GM12891 (cell line): ENCODE measurements around the gene MIS18A.
"Not testable (repeated sequence)": the region's sequence is repeated elsewhere in the genome, so short reads cannot be mapped to it uniquely, and the experiment has no call there.

ENCODE experiments used
- DNase-seq: peaks from one replicate; pipeline ENCODE4 v3.0.0; 2011; ENCODE audit warnings: low spot score; ENCODE audit not compliant: insufficient read length
- FAIRE-seq: peaks from 2 replicates; lab custom pipeline; 2011; peaks lifted over from hg19 to GRCh38; lab: Jason Lieb, UNC
- PAX5 ChIP-seq: IDR thresholded peaks from 2 replicates; pipeline ENCODE4 v1.6.1; 2011; ENCODE audit warnings: low read length, moderate library complexity, mild to moderate bottlenecking; ENCODE audit not compliant: insufficient read depth, severe bottlenecking
- POLR2A ChIP-seq: IDR thresholded peaks from 2 replicates; pipeline ENCODE4 v1.6.1; 2011; ENCODE audit warnings: low read depth, low read length, control low read depth
- POLR2AphosphoS5 ChIP-seq: IDR thresholded peaks from 2 replicates; pipeline ENCODE4 v1.6.1; 2011; ENCODE audit warnings: low read depth, low read length, control low read depth
- POU2F2 ChIP-seq: IDR thresholded peaks from 2 replicates; pipeline ENCODE4 v1.6.1; 2011; ENCODE audit warnings: low read depth, mild to moderate bottlenecking, control low read depth, low read length, moderate library complexity
- SPI1 ChIP-seq: IDR thresholded peaks from 2 replicates; pipeline ENCODE4 v1.6.1; 2011; ENCODE audit warnings: low read depth, low read length, control low read depth
- TAF1 ChIP-seq: IDR thresholded peaks from 2 replicates; pipeline ENCODE4 v1.6.1; 2011; ENCODE audit warnings: low read depth, low read length, control low read depth

Gene MIS18A

DNA sequence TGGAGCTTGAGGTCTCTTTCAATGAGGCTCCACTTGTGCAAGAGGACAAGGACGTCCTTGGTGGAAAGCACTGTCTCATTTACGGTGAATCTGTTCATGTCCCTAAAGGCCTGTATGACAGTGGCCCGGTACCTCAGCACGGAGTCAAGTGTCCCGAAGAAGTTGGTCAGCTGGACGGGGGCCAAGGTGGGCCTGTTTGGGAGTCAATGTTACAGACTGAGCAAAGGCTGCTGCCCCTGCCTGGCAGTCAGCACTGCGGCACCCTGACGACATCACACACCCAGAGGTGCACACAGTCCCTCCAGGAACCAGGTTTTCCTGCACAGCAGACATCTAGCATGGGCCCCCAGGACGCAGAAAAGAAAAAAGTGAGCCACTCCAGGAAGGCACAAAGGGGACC is 38.9 kb upstream of the MIS18A start:
- no peak for DNase-seq
- no peak for FAIRE-seq
- TF ChIP-seq SPI1 (no peak), POLR2AphosphoS5 (no peak), POU2F2 (no peak), PAX5 (no peak), TAF1 (no peak), POLR2A (no peak)

DNA sequence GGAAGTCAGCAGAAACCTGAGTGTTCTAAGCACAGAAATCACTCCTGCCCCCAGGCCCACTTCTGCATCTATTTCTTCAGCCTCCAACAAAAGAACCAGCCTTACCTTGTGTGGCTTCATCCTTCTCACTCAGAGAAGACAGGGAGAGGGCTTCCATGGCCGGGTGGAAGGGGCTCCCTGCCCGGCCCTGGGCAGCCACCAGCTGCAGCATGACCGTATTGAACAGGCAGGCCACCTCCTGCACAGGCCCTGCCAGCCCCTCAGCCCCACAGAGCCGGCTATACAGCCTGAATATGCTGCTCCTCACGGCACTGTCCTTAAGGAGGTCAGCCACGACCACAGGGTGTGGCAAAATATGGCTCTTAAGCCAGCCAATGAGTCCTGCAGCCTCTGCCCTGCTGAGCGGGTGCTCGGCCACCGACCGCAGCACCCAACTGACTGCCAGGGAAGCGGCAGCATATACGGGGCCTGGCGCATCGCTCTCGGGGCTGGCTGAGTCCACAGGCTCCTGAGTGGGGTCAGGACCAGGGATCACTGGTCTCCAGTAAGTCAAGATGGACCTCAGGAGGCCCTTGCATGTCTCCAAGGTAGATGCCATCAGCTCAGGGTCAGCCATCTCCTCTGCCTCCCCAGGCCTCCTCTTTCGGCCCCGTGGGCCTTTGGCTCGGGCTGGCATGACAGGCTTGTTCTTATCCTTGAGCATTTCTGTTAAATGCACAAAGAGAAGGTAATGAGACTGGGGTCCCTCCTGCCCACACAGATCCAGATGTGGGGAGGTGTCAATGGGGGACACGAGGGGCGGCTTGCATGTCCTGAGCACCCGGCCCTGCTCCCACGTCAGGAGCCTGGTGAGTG is 37.7 kb upstream of the MIS18A start:
- TF ChIP-seq POLR2A (no peak), POU2F2 (no peak)
- DNase-seq (no peak), FAIRE-seq (no peak)

DNA sequence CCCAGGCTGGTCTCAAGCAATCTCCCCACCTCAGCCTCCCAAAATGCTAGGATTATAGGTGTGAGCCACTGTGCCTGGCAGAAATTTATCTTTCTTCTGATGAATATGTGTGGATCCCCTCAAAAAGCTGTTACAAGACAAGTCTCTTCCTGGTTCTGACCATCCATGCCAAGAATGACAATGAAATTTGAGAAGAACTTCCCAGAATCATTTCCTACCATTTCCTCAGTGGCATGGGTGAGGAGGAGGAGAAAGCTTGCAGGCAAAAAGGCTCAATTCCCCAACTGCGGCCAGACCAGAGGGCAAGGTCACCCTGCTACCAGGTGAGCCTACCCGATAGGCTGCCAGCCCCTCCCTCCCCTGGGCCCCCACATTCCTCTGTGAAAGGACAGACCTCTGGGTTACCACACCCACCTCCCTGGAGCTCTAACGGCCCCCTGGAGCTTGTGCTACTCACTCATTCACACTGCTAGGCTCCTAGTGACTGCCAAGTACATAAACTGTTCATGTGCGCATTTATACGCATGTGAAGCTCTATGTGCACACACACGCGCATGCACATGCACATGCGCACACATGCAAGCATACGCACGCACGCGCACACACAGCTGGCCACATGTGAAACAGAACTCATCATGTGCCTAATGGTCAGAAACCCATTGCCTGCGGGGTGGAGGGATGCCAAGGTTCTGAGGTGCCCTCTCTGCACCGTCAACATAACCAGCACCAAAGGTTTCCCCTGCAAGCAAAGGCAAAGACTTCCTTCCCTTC is 36.8 kb upstream of the MIS18A start:
- TF ChIP-seq POU2F2 (no peak), SPI1 (no peak), TAF1 (no peak), POLR2A (no peak), PAX5 (no peak)
- no peak for FAIRE-seq
- no peak for DNase-seq

DNA sequence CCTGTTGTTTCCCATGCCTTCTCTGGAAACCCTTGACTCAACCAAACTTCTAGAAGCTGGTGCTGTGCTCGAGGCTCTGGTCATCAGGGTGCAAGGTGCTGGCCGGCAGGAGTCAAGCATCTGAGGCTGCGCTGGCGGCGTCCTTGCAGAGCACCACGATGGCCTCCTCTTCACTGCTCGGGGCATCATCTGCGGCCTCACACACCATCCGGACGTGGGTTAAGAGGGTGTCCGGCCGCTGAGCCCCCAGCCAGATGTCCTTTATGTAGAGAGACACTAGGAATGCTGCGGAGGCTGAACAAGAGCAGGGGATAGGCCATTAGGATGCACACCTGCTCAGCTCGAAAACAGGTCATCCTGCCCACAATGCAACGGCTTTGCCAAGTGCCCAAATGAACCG is 36.0 kb upstream of the MIS18A start:
- FAIRE-seq: no peak
- TF ChIP-seq SPI1 (no peak), POLR2AphosphoS5 (no peak), POLR2A (no peak), TAF1 (no peak), PAX5 (no peak), POU2F2 (no peak)

DNA sequence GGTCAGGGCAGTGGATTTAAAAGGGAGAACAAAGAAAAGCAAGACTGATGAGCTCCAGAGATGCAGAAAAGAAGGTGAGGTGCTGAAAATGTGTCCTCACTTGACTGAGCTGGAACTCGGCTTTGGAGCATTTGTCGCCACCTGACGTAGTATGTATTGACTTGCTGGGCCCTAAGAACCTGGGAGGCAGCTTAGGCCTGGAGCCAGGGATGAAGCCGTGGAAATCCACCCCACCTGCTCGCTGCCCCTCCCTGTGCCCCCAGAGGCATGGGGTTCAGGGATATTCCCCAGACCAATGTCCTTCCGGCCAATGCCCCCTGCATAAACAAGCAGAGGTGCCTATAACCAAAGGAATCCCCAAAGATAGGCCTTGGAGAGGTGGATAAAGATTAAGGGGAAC is 34.1 kb upstream of the MIS18A start:
- DNase-seq (no peak), FAIRE-seq (no peak)
- TF ChIP-seq POLR2AphosphoS5 (no peak), SPI1 (no peak), POLR2A (no peak), TAF1 (no peak), PAX5 (no peak), POU2F2 (no peak)

More for the DNA sequence above, 36.0 kb upstream of the MIS18A start:
- no peak for DNase-seq

DNA sequence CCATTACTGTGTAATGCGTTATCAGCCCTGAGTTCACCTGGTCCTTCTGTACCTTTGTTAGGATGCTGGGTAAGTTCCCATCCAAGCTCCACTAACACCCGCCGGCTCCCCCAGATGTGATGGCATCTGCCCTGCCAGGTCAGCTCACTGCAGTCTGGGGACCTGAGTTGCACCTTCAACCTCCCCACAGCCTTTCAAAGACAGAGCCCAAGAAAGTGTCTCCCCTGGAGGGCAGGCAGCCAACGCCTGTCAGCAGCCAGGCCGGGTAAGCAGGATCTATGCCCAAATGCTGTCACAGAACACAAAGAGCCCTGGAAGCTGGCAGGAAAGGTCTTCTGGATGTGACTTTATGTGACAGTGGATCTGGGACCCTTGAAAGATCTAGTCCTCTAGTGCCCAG is 33.5 kb upstream of the MIS18A start:
- TF ChIP-seq POU2F2 (no peak), SPI1 (no peak), PAX5 (no peak), POLR2A (no peak), POLR2AphosphoS5 (no peak), TAF1 (no peak)
- no peak for DNase-seq
- no peak for FAIRE-seq

DNA sequence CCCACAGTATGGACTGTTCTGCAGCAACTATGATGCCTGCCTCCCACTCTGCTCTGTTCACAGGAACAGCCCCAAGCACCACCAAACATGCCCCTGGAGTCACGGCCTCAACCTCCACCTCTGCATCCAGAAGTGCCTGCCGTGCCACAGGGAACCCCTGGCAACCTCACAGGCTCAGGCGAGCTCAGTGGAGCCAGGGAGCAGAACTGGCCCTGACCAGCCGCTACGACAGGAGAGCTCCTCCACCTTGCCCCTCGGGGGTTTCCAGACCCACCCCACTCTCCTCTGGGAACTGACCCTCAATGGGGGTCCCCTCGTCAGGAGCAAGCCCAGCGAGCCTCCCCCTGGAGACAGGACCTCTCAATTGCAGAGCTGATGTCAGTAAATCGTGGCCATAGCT is 32.8 kb upstream of the MIS18A start:
- no peak for DNase-seq
- no peak for FAIRE-seq
- TF ChIP-seq POLR2AphosphoS5: no peak
- TF ChIP-seq SPI1: no peak
- TF ChIP-seq PAX5: no peak
- no peak for TF ChIP-seq TAF1
- TF ChIP-seq POLR2A: no peak
- no peak for TF ChIP-seq POU2F2

DNA sequence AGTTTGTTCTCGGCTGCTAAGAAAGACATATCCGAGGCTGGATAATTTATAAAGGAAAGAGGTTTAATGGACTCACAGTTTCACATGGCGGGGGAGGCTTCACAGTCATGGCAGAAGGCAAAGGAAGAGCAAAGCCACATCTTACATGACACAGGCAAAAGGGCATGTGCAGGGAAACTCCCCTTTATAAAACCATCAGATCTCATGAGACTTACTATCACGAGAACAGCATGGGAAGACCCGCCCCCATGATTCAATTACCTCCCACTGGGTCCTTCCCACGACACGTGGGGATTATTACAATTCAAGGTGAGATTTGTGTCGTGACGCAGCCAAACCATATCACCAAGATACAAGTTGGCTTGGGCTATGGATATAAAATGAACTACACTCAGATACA is 32.1 kb upstream of the MIS18A start:
- not testable (repeated sequence) for DNase-seq, FAIRE-seq

DNA sequence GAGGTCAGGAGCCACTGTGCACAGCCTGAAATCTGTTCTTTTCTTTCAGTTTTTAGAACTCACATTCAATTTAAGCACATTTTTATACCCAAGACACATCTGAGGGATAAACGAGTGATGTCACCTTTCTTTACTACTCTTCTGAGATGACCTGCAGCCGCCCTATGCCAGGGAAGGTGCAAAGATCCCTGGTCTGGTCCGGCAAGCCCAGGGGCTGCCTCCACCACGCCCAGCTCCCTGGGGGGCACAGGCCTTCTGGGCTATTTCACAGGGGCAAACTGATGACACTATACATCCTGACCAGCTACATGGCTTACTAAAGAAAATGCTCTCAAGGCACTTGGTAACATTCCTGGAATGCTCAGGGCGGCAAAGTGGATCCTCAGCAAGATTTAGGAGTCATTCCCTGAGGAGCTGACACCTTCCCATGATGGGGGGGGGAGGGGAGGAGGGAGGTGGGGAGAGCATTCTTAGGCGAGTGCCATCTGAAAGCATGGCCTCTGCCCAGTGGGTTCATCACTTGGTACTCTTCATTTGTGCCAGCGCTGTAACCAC is 31.1 kb upstream of the MIS18A start:
- TF ChIP-seq PAX5 (no peak), TAF1 (no peak), SPI1 (no peak), POU2F2 (no peak), POLR2A (no peak), POLR2AphosphoS5 (no peak)
- no peak for DNase-seq
- no peak for FAIRE-seq
